Hepatocyte (in vitro differentiated cells): ENCODE results near the gene FBXL7.

Source experiments
- CTCF ChIP-seq: fragments of 200-600 bp; sonication (generic); IDR thresholded peaks from 2 replicates; pipeline ENCODE4 v1.5.1; 2016; ENCODE audit warnings: antibody characterized with exemption, mild to moderate bottlenecking; ENCODE audit not compliant: poor library complexity
- EZH2phosphoT487 ChIP-seq: fragments of 200-600 bp; sonication (generic); IDR thresholded peaks from one replicate; pipeline ENCODE4 v1.6.1; 2018; ENCODE audit warnings: antibody characterized with exemption, mild to moderate bottlenecking, low read depth, moderate library complexity; ENCODE audit not compliant: unreplicated experiment, severe bottlenecking

- TF ChIP-seq CTCF (no peak), EZH2phosphoT487 (no peak)
These were observed 483.4 kb downstream of the FBXL7 start for GRCh38 chr5:15983392-15983791.
